ENCODE data around the gene FGFBP2.
"Not testable (repeated sequence)": the region's sequence is repeated elsewhere in the genome, so short reads cannot be mapped to it uniquely, and the experiment has no call there.

The FGFBP2 gene

GRCh38 chr4:15926486-15926885 lies 36.5 kb downstream of the FGFBP2 start:
- no peak for DNase-seq

- DNase-seq = no peak
Measured at GRCh38 chr4:15925830-15926229, 37.1 kb downstream of the FGFBP2 start.

- no peak for DNase-seq
Measured at GRCh38 chr4:15921592-15921932, 41.4 kb downstream of the FGFBP2 start.

- no peak for DNase-seq
Measured at GRCh38 chr4:15920723-15921591, 42.0 kb downstream of the FGFBP2 start.

- no peak for DNase-seq
Measured at GRCh38 chr4:15918484-15919129, 44.4 kb downstream of the FGFBP2 start.

- no peak for DNase-seq
Measured at GRCh38 chr4:15917297-15917696, 45.7 kb downstream of the FGFBP2 start.

- not testable (repeated sequence) for DNase-seq
Measured at GRCh38 chr4:15916358-15916757, 46.6 kb downstream of the FGFBP2 start.

GRCh38 chr4:15914736-15915135 lies 48.2 kb downstream of the FGFBP2 start:
- no peak for DNase-seq

GRCh38 chr4:15914291-15914690 lies 48.7 kb downstream of the FGFBP2 start:
- no peak for DNase-seq

GRCh38 chr4:15913631-15913970 lies 49.4 kb downstream of the FGFBP2 start:
- no peak for DNase-seq

GRCh38 chr4:15912961-15913630 lies 49.9 kb downstream of the FGFBP2 start:
- no peak for DNase-seq

- no peak for DNase-seq
Measured at GRCh38 chr4:15912236-15912635, 50.7 kb downstream of the FGFBP2 start.
